Middle frontal gyrus (tissue), 1 donor: ENCODE results near the gene B3GNT5.

Source experiments
- DNase-seq: peaks from one replicate; pipeline ENCODE4 v3.0.0-alpha.2; 2015; ENCODE audit warnings: low spot score; ENCODE audit errors: extremely low spot score

Gene B3GNT5

DNA sequence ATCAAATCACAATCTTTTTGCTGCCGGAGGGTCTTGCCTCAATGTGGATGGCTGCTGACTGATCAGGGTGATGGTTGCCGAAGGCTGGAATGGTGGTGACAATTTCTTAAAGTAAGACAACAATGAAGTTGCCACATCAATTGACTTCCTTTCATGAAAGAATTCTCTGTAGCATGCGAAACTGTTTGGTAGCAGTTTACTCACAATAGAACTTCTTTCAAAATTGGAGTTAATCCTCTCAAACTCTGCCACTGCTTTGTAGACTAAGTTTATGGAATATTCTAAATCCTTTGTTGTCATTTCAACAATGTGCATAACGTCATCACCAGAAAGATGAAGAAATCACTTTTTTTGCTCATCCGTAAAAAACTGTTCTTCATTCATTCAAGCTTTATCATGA is 65.8 kb downstream of the B3GNT5 start:
- no peak for DNase-seq

DNA sequence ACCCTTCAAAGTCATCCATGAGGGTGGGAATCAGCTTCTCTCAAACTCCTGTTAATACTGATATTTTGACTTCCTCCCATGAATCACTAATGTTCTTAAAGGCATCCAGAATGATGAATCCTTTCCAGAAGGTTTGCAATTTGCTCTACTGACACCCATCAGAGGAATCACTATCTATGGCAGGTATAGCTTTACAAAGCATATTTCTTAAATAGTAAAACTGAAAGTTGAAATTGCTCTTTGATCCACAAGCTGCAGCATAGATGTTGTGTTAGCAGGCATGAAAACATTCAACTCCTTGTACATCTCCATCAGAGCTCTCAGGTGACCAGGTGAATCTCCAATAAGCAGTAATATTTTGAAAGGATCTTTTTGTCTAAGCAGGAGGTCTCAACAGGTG is 66.3 kb downstream of the B3GNT5 start:
- DNase-seq, result no peak
